HPDE6-E6E7 (cell line): ENCODE data around the gene DIRAS1.
"Not testable (repeated sequence)": the region's sequence is repeated elsewhere in the genome, so short reads cannot be mapped to it uniquely, and the experiment has no call there.

Experiments used
- DNase-seq: peaks from one replicate; pipeline ENCODE4 v3.0.0; 2011; ENCODE audit warnings: missing footprints; ENCODE audit errors: extremely low spot score

DIRAS1 gene

GRCh38 chr19:2678044-2678671, 43.0 kb downstream of the DIRAS1 start:
- no peak for DNase-seq

DNA sequence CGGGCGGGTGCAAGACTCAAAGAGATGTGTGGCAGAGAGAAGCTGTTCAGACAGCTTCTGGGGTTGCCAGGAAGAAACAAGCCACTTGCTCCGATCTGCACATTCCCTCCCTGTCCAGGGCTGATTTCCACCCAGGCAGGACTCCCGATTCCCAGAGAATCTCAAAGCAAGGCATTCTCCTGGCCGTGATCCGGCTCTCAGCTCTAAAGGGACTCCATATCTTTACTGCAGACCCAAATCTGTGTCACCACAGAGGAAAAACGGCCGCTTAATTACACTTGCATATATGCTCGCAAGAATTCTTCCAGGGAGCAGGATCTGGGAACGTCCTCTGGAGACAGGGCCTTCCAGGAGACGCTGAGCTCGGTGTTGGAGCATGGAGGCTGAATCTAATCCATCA, 44.3 kb downstream of the DIRAS1 start:
- no peak for DNase-seq

DNA sequence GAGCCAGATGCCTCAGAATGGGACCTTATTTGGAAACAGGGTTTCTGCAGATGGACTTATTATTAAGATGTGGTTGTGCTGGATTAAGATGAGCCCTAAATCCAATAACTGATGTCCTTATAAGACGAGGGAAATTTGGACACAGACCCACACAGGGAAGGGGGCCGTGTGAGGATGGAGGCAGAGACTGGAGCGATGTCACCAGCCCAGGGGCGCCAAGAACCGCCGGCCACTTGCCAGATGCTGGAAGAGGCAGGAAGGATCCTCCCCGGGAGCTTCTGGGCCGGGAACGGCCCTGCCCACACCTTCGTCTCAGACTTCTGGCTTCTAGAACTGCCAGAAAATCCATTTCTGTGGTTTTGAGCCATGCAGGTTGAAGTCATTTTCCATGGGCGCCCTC, 45.3 kb downstream of the DIRAS1 start:
- no peak for DNase-seq

- DNase-seq, result no peak
Measured at GRCh38 chr19:2670217-2670616, 51.0 kb downstream of the DIRAS1 start.

DNA sequence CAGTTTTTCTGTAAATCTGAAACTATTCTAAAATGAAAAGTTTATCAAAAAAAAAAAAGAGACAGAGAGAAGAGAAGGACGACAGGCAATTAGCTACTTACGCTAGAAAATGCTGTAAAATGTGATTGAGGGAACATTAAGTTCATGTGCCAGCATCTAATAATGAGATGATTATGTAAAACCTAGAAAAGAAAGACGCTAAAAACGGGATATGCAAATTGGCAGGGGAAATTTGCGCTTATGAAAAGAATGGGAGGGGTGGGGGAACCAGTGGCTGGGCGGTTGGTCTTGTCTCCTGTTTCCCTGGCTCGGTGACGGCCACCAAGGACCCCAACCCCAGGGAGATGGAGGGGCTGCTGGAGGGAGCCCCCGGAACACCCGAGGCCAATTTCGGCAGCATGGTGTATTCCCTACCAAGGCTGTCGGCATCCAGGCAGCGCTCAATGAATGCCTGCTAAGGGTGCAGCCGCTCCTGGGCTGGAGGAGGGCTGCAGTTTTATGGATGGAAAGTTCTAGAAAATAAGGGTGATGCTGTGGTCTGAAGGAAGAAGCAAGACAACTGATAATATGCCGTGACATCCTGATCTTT, 52.9 kb downstream of the DIRAS1 start:
- no peak for DNase-seq

GRCh38 chr19:2667349-2667748, 53.8 kb downstream of the DIRAS1 start:
- not testable (repeated sequence) for DNase-seq

GRCh38 chr19:2666344-2666994, 54.7 kb downstream of the DIRAS1 start:
- no peak for DNase-seq

DNA sequence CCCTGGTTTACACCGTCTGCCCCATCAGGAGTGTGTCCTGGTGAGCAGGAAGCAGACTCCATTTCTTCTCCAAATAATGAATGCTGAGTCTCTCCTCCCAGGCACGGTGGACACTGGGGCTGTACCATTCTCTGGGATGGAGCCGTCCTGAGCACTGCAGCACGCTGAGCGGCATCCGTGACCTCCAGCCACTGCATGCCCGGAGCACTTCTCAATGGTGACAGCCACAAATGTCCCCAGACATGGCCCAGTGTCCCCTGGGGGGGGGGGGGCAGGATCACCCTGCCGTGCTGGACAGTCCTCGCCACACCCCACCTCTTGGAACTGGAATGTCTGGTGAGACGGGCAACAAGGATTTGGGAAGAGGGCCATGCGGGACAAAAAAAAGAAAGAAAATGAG, 56.1 kb downstream of the DIRAS1 start:
- no peak for DNase-seq
